Stimulated activated CD4-positive, alpha-beta T cell treated with anti-CD3 and anti-CD28 coated beads, Interleukin-1b, Interleukin-23, amount 100 ng/mL, for 4 hours (primary cell): ENCODE measurements around the gene OR52W1.

ENCODE experiments used
- DNase-seq, 2 donors: peaks; one replicate each; pipeline ENCODE4 v3.0.0-alpha.2; 2020; ENCODE audit warnings: low read depth in 2 of 2

Gene OR52W1, protein sequence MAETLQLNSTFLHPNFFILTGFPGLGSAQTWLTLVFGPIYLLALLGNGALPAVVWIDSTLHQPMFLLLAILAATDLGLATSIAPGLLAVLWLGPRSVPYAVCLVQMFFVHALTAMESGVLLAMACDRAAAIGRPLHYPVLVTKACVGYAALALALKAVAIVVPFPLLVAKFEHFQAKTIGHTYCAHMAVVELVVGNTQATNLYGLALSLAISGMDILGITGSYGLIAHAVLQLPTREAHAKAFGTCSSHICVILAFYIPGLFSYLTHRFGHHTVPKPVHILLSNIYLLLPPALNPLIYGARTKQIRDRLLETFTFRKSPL

GRCh38 chr11:6199174-6199810 lies at the start of gene OR52W1:
OR52W1 (plus strand) TSS chr11:6199224; CDS start chr11:6199224, 0 bp downstream.
- no peak for DNase-seq

DNA sequence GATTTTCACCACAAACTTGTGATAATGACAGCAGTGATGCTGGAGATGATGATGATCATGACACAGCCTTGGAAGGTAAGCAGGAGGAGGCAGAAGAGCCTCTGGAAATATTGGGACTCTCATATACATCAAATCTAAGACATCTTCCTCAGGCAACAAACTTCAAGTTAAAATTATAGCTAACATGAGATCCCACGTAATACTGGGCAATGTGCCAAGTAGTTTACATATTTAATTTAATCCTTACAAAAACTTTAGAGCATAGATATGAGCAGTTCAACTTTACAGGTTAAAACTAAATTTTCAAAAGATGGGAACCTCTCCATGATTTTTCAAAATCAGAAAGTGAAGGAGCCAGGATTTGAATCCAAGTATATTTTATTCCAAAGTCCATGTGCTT lies 47.9 kb upstream of the OR52W1 start:
- DNase-seq = no peak

DNA sequence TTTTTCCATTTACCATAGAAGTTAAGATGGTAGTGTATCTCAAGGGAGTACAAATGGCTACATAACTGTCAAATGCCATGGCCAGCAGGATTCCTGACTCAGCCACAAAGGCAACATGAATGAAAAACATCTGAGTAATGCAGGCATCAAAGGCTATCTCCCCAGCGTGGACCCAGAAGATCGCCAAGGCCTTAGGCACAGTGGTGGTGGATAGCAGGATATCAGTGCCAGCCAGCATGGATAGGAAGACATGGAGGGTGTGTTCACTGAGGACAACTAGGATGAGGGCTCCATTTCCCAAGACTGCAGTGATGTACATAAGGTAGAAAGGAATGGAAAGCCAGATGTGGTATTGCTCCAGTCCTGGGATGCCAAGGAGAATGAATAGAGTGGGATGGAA lies 46.9 kb upstream of the OR52W1 start:
- no peak for DNase-seq

GRCh38 chr11:6156628-6157359 lies 42.2 kb upstream of the OR52W1 start:
- DNase-seq = no peak

GRCh38 chr11:6170226-6170625 lies 28.8 kb upstream of the OR52W1 start, which contains the start of gene OR52B2:
OR52B2 (minus strand) TSS chr11:6170326; CDS start chr11:6170326, 0 bp downstream.
- DNase-seq = no peak

DNA sequence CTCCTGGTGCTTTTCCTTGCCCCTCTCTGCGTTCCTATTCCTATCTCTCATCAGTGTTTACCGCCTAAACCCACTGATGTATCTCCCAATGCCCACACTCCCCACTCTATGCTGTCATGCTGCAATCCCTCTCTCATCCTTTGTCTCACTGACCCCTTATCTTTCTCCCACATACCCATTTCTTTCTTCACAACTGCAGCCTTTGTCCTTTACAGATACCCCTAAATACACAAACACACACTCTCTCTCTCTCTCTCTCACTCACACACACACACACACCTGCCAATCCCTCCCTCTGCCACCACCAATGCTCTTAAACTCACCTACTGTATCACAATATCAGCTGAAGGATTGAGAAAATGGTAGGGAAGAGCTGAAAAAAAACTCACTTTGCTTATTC lies 23.6 kb upstream of the OR52W1 start:
- DNase-seq = no peak

- no peak for DNase-seq
Observed at GRCh38 chr11:6191742-6192141, 7.3 kb upstream of the OR52W1 start.

DNA sequence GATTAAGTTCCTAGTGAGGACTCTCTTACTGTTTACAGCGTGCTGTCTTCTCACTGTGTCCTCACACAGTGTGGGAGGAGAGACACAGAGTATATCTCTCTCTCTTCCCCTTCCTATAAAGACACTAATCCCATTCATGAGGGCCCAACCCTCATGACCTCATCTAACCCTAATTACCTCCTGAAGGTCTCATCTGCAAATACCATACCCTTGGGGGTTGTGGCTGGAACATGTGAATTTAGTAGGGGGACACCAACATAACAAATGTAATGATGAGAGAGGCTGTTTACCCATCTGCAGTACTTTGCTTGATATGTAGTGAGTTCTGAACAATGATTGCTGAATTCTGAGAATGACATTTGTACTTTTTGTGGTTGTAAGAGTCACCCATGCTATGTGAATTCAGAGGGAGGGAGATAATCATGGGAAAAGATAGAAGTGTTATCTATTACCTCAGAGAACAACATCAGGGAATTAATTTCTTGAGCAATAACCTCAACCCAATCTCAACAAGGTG lies 4.9 kb upstream of the OR52W1 start:
- no peak for DNase-seq

DNA sequence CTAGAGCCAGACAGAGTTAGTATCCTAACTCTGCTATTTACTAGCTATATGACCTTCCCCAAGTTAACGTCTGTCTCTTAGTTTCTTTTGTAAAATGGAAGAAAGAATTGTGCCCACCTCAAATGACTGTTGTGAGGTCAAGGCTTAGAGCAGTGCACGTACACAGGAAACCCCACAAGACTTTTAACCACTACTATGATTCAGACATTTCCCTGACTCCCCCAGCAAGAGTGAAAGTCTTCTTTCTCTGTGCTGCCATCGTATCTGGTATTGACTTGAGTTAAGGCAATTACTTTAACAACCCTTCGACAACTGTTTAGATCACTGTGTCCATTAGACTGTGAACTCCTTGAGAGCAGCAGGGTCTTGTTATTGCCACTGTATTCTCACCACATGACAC lies 2.6 kb upstream of the OR52W1 start:
- no peak for DNase-seq

DNA sequence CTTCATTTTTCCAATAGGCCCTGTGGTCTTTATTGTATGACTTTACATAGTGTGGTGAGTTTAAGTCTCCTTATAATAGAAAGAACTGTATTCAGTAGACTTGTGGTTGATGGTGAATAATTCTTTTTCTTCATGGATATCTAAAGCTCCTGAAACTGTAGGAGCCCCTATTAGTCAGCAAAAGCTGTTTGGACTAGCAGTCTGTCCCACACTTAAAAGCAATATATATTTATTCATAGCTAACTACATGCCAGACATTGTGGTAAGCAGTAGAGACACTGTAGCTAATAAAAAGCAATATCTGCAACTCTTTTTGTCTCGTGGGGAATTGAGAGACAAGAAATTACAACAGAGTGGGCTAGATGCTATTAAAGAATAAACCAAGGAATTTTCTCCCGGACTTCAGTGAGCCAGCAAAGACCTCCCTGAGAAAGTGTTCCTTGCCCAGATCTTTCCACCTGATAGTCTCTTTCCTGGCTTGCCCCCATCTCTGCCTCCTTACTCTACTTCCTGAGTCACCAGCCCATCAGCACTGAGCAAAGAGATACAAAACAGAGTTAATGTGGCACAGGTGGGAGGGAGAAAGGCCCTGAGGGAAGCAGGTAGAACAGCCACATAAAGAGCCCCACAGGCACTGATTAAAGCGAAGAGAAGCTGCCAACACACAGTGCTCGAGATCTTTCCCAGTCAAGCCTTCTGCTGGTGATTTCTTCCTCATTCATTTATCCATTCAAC lies 1.4 kb upstream of the OR52W1 start:
- no peak for DNase-seq

GRCh38 chr11:6200975-6201374 lies 2.0 kb downstream of the OR52W1 start:
- no peak for DNase-seq

GRCh38 chr11:6201481-6201880 lies 2.5 kb downstream of the OR52W1 start:
- no peak for DNase-seq

- DNase-seq = no peak
Observed at GRCh38 chr11:6202041-6202440, 3.0 kb downstream of the OR52W1 start.

- DNase-seq = no peak
Observed at GRCh38 chr11:6203327-6203726, 4.3 kb downstream of the OR52W1 start.

GRCh38 chr11:6204706-6205105 lies 5.7 kb downstream of the OR52W1 start:
- no peak for DNase-seq

GRCh38 chr11:6205366-6205765 lies 6.3 kb downstream of the OR52W1 start, which contains the start of gene C11orf42:
C11orf42 (plus strand) TSS chr11:6205557; CDS start chr11:6205616, 59 bp downstream.
- DNase-seq = no peak

- DNase-seq = no peak
Observed at GRCh38 chr11:6206456-6207180, 7.6 kb downstream of the OR52W1 start.

- no peak for DNase-seq
Observed at GRCh38 chr11:6209801-6210200, 10.8 kb downstream of the OR52W1 start.

GRCh38 chr11:6210274-6210955 lies 11.4 kb downstream of the OR52W1 start:
- no peak for DNase-seq

- no peak for DNase-seq
Observed at GRCh38 chr11:6214530-6214929, 15.5 kb downstream of the OR52W1 start.
